Measurements from ENCODE around the gene CCER1.

DNA sequence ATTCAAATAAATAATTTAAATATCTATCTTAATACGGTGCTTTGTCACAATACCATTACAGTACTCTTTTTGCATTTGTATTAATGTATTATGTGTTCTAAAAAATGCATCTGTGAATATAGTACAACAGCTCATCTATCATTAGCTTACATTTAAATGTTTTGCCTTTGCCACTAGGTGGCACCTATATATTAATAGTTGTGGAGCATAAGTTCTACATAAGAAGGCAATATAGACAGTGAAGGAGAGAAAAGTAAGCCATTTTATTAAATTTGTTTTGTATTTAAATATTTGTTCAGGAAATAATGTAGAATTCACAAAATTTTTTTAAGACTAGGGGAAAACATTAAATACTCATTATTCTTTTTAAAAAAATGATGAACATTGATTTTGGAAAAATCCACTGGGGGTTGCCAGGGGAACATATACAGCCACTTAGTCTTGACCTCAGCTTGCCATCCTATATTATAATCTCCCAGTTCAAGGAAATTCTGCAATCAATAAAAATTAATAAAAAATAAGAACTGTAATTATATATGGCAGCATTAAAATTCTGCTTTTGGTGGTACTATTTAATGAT, 9.8 kb downstream of the CCER1 start:
- TF ChIP-seq, protein P1, sequence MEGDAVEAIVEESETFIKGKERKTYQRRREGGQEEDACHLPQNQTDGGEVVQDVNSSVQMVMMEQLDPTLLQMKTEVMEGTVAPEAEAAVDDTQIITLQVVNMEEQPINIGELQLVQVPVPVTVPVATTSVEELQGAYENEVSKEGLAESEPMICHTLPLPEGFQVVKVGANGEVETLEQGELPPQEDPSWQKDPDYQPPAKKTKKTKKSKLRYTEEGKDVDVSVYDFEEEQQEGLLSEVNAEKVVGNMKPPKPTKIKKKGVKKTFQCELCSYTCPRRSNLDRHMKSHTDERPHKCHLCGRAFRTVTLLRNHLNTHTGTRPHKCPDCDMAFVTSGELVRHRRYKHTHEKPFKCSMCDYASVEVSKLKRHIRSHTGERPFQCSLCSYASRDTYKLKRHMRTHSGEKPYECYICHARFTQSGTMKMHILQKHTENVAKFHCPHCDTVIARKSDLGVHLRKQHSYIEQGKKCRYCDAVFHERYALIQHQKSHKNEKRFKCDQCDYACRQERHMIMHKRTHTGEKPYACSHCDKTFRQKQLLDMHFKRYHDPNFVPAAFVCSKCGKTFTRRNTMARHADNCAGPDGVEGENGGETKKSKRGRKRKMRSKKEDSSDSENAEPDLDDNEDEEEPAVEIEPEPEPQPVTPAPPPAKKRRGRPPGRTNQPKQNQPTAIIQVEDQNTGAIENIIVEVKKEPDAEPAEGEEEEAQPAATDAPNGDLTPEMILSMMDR (IDR thresholded peaks at IDR 0.05) = peak; percentile 18 to 61 (median 48)
- TF ChIP-seq POLR2A (IDR thresholded peaks at IDR 0.05) = no peak

All from heart left ventricle (tissue), 13 donors.